Measurements from ENCODE around the gene FGF18.

The FGF18 gene

DNA sequence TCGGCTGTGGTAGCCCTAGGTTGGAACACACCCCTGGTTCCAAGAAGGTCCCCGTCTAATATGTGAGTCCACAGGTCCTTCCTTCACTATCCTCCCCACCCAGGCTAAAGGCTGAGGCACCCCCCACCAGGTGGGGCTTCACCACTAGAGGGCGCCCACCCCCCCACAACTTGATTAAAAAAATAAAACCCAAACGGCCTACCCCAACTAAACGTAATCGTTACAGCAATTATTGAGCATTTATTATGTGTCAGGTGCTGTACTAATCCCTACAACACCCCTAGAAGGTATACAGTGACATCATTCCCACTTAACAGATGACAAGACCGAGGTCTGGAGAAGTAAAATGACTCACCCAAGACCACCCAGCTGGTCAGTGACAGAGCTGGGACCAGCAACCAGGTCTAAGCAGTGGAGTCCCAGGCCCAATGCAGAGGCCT, 65.0 kb downstream of the FGF18 start:
- DNase-seq (ENCODE audit: low read depth, low spot score) = no peak
- no peak overlapping the region for H3K4me3 ChIP-seq (ENCODE audit: low read depth, low read length)
- ChIA-PET POLR2A (no interaction called here), CTCF (interaction anchor here (0.8 to 2.3 kb wide), 18 partner anchors 8 to 427 kb away, joined by 3 to 9 read pairs (median 4); partner anchors contain the start of gene FGF18)
- peak; percentile 69 for TF ChIP-seq CTCF (IDR thresholded peaks at IDR 0.05; ENCODE audit: insufficient read depth, low read length, missing control alignments)

DNA sequence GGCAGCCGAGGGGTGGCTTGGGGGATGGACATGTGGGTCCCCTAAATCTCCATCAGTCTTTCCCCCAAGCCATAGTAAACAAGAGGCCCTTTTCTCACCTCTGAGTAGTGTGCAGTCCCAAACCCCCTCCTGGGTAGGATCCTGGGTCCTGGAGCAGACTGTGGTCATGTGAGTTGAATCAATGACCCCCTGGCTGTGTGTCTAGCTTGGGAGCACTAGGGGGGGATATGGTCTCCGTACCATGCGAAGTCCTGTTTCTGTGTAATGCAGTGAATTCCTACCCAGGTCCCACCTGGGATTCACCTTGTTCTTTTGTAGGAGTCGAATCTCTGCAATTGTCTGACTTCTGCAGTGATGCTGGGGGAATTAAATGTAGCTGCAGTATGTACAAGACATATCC, 66.2 kb downstream of the FGF18 start:
- no peak for DNase-seq (ENCODE audit: low read depth, low spot score)
- no peak overlapping the region for H3K4me3 ChIP-seq (ENCODE audit: low read depth, low read length)
- CTCF ChIA-PET = interaction anchor here (0.9 to 2.3 kb wide), 5 partner anchors 9 to 27 kb away, joined by 3 to 7 read pairs (median 3); no protein-coding TSS in a partner anchor
- POLR2A ChIA-PET = no interaction called here
- TF ChIP-seq CTCF (IDR thresholded peaks at IDR 0.05; ENCODE audit: insufficient read depth, low read length, missing control alignments) = no peak

- TF ChIP-seq CTCF (IDR thresholded peaks at IDR 0.05; ENCODE audit: insufficient read depth, low read length, missing control alignments) = no peak
- POLR2A ChIA-PET = no interaction called here
- H3K4me3 ChIP-seq (ENCODE audit: low read depth, low read length) = no peak overlapping the region
- no peak for DNase-seq (ENCODE audit: low read depth, low spot score)
- CTCF ChIA-PET = no interaction called here
Observed at GRCh38 chr5:171486613-171487012, 67.2 kb downstream of the FGF18 start.

- DNase-seq (ENCODE audit: low read depth, low spot score) = no peak
- ChIA-PET CTCF (interaction anchor here (1.0 kb wide), 1 partner anchor 10 kb away, joined by 3 read pairs; no protein-coding TSS in a partner anchor), POLR2A (no interaction called here)
- TF ChIP-seq CTCF (IDR thresholded peaks at IDR 0.05; ENCODE audit: insufficient read depth, low read length, missing control alignments) = no peak
- no peak overlapping the region for H3K4me3 ChIP-seq (ENCODE audit: low read depth, low read length)
Observed at GRCh38 chr5:171488876-171489275, 69.4 kb downstream of the FGF18 start.

DNA sequence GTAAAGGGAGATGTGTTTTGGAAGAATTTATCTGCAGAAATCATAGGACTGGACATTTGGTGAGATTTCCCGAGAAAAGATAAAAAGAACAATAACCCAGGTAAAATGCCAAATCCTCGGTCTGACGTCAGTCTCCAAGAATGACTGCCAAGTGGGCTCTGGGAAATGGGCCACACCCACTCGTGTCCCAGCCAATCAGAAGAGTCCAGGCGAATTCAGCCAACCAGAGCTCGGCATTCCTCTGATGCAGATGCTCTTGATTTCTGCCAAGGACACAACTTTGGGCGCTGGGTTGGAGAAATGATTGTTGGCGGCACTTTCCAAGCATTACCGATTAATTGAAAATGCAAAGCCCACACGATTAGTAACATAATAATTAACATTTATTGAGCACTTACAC, 73.3 kb downstream of the FGF18 start:
- no peak for TF ChIP-seq CTCF (IDR thresholded peaks at IDR 0.05; ENCODE audit: insufficient read depth, low read length, missing control alignments)
- ChIA-PET POLR2A (no interaction called here), CTCF (no interaction called here)
- H3K4me3 ChIP-seq (ENCODE audit: low read depth, low read length) = no peak overlapping the region
- no peak for DNase-seq (ENCODE audit: low read depth, low spot score)

DNA sequence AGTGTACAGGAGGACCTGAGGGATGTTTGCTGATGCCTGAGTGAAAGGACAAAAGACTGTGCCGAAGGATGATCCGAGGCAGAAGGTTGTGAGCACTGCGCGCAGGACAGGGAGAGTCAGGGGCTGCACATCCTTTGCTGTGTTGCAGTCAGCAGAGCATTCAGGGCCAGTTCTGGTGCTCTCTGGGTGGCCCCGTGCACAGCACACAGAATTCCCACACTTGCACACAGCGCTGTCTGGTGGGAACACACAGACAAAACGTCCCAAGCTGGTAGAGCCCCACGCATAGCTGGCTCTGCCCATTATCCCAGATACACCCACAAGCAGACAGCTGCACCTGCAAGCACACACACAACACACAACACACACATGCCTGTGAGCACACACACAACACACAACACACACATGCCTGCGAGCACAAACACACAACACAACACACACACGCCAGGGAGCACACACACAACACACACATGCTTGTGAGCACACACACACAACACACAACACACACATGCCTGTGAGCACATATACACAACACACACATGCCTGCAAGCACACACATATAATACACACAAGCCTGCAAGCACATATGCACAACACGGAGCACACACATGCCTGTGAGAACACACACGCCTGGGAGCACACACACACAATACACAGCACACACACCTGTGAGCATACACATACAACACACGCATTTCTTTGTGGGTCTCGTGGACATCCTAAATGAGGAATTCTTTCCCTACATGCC, 74.4 kb downstream of the FGF18 start:
- ChIA-PET CTCF (interaction anchor here (1.2 kb wide), 1 partner anchor 9 kb away, joined by 7 read pairs; no protein-coding TSS in a partner anchor), POLR2A (no interaction called here)
- H3K4me3 ChIP-seq (ENCODE audit: low read depth, low read length) = no peak overlapping the region
- TF ChIP-seq CTCF (IDR thresholded peaks at IDR 0.05; ENCODE audit: insufficient read depth, low read length, missing control alignments) = no peak
- no peak for DNase-seq (ENCODE audit: low read depth, low spot score)
